GM23338 (cell line): ENCODE measurements around the gene PLBD1. TPM values are rescaled to one million over a fixed set of nuclear protein-coding genes. Genes with fewer than 3 reads are reported as not detected.

Experiments
- ATAC-seq: fragments of 200-7000 bp; cut with Tn5 transposase; 3 replicates; pipeline ENCODE4 v1.9.1; 2020
- DNase-seq: peaks from one replicate; pipeline ENCODE4 v3.0.0-alpha.2; 2015; ENCODE audit warnings: low spot score
- H2AFZ ChIP-seq: fragments of 200-600 bp; sonication (generic); 2 replicates; pipeline ENCODE4 v1.8.0; 2016; ENCODE audit warnings: antibody characterized with exemption, mild to moderate bottlenecking, moderate library complexity
- H3F3A ChIP-seq: fragments of 200-600 bp; sonication (generic); replicated peaks from 2 replicates; pipeline ENCODE4 v1.8.0; 2017; ENCODE audit warnings: antibody characterized with exemption, mixed run types, low read depth
- H3K27ac ChIP-seq: fragments of 200-600 bp; sonication (generic); 2 replicates; pipeline ENCODE4 v1.6.1; 2016; ENCODE audit warnings: low read depth
- H3K27me3 ChIP-seq: fragments of 200-600 bp; sonication (generic); 2 replicates; pipeline ENCODE4 v1.8.0; 2016; ENCODE audit warnings: mild to moderate bottlenecking, mixed run types, moderate library complexity; ENCODE audit not compliant: insufficient read depth
- H3K36me3 ChIP-seq: fragments of 200-600 bp; sonication (generic); 2 replicates; pipeline ENCODE4 v1.8.0; 2016; ENCODE audit warnings: mild to moderate bottlenecking; ENCODE audit not compliant: insufficient read depth
- H3K4me1 ChIP-seq: fragments of 200-600 bp; sonication (generic); 2 replicates; pipeline ENCODE4 v1.8.0; 2016; ENCODE audit warnings: mild to moderate bottlenecking, moderate library complexity; ENCODE audit not compliant: insufficient read depth
- H3K4me2 ChIP-seq: fragments of 200-600 bp; sonication (generic); 2 replicates; pipeline ENCODE4 v1.7.1; 2017; ENCODE audit warnings: mixed run types
- H3K4me3 ChIP-seq: fragments of 200-600 bp; sonication (generic); 2 replicates; pipeline ENCODE4 v1.6.1; 2016; ENCODE audit warnings: mixed run types
- H3K79me2 ChIP-seq: fragments of 200-600 bp; sonication (generic); replicated peaks from 2 replicates; pipeline ENCODE4 v1.8.0; 2017; ENCODE audit warnings: mild to moderate bottlenecking; ENCODE audit not compliant: insufficient read depth
- H3K9me2 ChIP-seq: fragments of 200-600 bp; sonication (generic); 2 replicates; pipeline ENCODE4 v1.8.0; 2017; ENCODE audit not compliant: insufficient read depth
- H4K20me1 ChIP-seq: fragments of 200-600 bp; sonication (generic); replicated peaks from 2 replicates; pipeline ENCODE4 v1.8.0; 2017; ENCODE audit warnings: mild to moderate bottlenecking; ENCODE audit not compliant: insufficient read depth
- H3K27ac Mint-ChIP-seq: 2 replicates; pipeline ENCODE4 v1.8.0; 2020; ENCODE audit warnings: inconsistent platforms, mild to moderate bottlenecking, moderate library complexity, mixed read lengths
- H3K27me3 Mint-ChIP-seq: 3 replicates; pipeline ENCODE4 v1.8.0; 2022; ENCODE audit warnings: low read depth, mild to moderate bottlenecking, moderate library complexity, mixed read lengths, inconsistent platforms; ENCODE audit not compliant: insufficient read depth, poor library complexity
- H3K36me3 Mint-ChIP-seq: 3 replicates; pipeline ENCODE4 v1.8.0; 2021; ENCODE audit warnings: low read depth, mild to moderate bottlenecking, inconsistent platforms, moderate library complexity, mixed read lengths
- H3K4me1 Mint-ChIP-seq: 3 replicates; pipeline ENCODE4 v1.8.0; 2020; ENCODE audit warnings: mild to moderate bottlenecking, inconsistent platforms, mixed read lengths
- H3K4me3 Mint-ChIP-seq: 3 replicates; pipeline ENCODE4 v1.8.0; 2021; ENCODE audit warnings: moderate library complexity, mild to moderate bottlenecking, inconsistent platforms, mixed read lengths
- H3K9me3 Mint-ChIP-seq: 3 replicates; pipeline ENCODE4 v1.8.0; 2020; ENCODE audit warnings: moderate library complexity, mild to moderate bottlenecking, inconsistent platforms, mixed read lengths
- CREB1 ChIP-seq: fragments of 250-450 bp; sonication (Bioruptor Pico); IDR thresholded peaks from 2 replicates; pipeline ENCODE4 v1.5.0; 2020; ENCODE audit warnings: low read depth, mild to moderate bottlenecking, moderate library complexity
- EZH2 ChIP-seq: fragments of 200-600 bp; sonication (generic); IDR thresholded peaks from one replicate; pipeline ENCODE4 v1.8.0; 2017; ENCODE audit warnings: antibody characterized with exemption, mild to moderate bottlenecking, low read depth; ENCODE audit not compliant: unreplicated experiment
- EZH2phosphoT487 ChIP-seq: fragments of 200-600 bp; sonication (generic); IDR thresholded peaks from one replicate; pipeline ENCODE4 v1.8.1; 2018; ENCODE audit warnings: antibody characterized with exemption; ENCODE audit not compliant: unreplicated experiment
- JUNB ChIP-seq: IDR thresholded peaks from one replicate; pipeline ENCODE4 v1.6.1; 2016; ENCODE audit warnings: antibody characterized with exemption; ENCODE audit not compliant: unreplicated experiment
- NANOG ChIP-seq: IDR thresholded peaks from 2 replicates; pipeline ENCODE4 v1.6.1; 2016; ENCODE audit warnings: antibody characterized with exemption, borderline replicate concordance
- POLR2AphosphoS5 ChIP-seq: IDR thresholded peaks from 2 replicates; pipeline ENCODE4 v1.6.1; 2016; ENCODE audit warnings: antibody characterized with exemption, low read depth
- STAT1 ChIP-seq: IDR thresholded peaks from one replicate; pipeline ENCODE4 v1.6.1; 2016; ENCODE audit warnings: antibody characterized with exemption; ENCODE audit not compliant: unreplicated experiment
- ZNF114 ChIP-seq: fragments of 250-450 bp; sonication (Bioruptor Pico); IDR thresholded peaks from 2 replicates; pipeline ENCODE4 v1.5.0; 2020; ENCODE audit warnings: mild to moderate bottlenecking, moderate library complexity
- ZNF331 ChIP-seq: fragments of 250-450 bp; sonication (Bioruptor Pico); IDR thresholded peaks from 2 replicates; pipeline ENCODE4 v1.5.0; 2020; ENCODE audit warnings: low read depth, mild to moderate bottlenecking, moderate library complexity
- polyA plus RNA-seq: library from polyadenylated mRNA; unstranded; fragments of >200 nt; fragmentation: Nextera tagmentation; extraction: Ambion mirVana; gene quantifications from 2 replicates; pipeline ENCODE4 v1.2.1, GENCODE V29; 2016
- total RNA-seq: library from RNA; depleted of rRNA; stranded (reverse); fragments of >200 nt; shearing (Covaris generic); gene quantifications from 2 replicates; pipeline ENCODE4 v1.2.3, GENCODE V29; 2014
- TF ChIP-seq, protein P1 (sequence below): fragments of 250-450 bp; sonication (Bioruptor Pico); IDR thresholded peaks from 2 replicates; pipeline ENCODE4 v1.5.0; 2020; ENCODE audit warnings: mild to moderate bottlenecking, moderate library complexity
- TF ChIP-seq, protein P2 (sequence below): IDR thresholded peaks from 2 replicates; pipeline ENCODE4 v1.6.1; 2016; ENCODE audit warnings: antibody characterized with exemption
- TF ChIP-seq, protein P3 (sequence below), 2 experiments: fragments of 200-600 bp in 1 of 2; sonication (generic) in 1 of 2; conservative IDR thresholded peaks; 2 replicates each; pipeline versions ENCODE4 v1.5.1 to v1.6.1; 2016 to 2017; ENCODE audit warnings: antibody characterized with exemption in 2 of 2, low read depth in 2 of 2, mild to moderate bottlenecking in 2 of 2, moderate library complexity in 1 of 2

PLBD1 gene
- total and polyA plus RNA-seq, 2 experiments from 2014 or later, result 10.2 to 16.3 TPM

DNA sequence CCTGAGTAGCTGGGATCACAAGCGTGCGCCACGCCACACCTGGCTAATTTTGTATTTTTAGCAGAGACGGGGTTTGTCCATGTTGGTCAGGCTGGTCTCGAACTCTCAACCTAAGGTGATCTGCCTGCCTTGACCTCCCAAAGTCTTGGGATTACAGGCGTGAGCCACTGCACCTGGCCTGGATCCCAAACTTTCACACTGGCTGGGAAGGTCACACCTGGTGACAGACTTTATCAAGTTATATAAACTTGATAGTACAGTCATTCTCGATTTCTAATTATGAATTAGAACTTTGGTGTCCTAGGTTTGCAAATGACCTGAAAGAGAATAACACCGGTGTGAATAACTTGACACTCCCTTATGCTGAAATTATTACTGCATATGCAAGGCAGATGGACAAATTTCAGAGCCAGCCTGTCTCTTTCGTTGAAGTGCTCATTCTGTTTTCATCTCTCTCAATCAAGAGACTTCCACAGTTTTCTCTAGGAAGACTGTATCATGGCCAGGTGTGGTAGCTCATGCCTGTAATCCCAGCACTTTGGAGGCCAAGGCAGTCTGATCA lies 5.9 kb downstream of the PLBD1 start (continued):
- TF ChIP-seq, protein P1, sequence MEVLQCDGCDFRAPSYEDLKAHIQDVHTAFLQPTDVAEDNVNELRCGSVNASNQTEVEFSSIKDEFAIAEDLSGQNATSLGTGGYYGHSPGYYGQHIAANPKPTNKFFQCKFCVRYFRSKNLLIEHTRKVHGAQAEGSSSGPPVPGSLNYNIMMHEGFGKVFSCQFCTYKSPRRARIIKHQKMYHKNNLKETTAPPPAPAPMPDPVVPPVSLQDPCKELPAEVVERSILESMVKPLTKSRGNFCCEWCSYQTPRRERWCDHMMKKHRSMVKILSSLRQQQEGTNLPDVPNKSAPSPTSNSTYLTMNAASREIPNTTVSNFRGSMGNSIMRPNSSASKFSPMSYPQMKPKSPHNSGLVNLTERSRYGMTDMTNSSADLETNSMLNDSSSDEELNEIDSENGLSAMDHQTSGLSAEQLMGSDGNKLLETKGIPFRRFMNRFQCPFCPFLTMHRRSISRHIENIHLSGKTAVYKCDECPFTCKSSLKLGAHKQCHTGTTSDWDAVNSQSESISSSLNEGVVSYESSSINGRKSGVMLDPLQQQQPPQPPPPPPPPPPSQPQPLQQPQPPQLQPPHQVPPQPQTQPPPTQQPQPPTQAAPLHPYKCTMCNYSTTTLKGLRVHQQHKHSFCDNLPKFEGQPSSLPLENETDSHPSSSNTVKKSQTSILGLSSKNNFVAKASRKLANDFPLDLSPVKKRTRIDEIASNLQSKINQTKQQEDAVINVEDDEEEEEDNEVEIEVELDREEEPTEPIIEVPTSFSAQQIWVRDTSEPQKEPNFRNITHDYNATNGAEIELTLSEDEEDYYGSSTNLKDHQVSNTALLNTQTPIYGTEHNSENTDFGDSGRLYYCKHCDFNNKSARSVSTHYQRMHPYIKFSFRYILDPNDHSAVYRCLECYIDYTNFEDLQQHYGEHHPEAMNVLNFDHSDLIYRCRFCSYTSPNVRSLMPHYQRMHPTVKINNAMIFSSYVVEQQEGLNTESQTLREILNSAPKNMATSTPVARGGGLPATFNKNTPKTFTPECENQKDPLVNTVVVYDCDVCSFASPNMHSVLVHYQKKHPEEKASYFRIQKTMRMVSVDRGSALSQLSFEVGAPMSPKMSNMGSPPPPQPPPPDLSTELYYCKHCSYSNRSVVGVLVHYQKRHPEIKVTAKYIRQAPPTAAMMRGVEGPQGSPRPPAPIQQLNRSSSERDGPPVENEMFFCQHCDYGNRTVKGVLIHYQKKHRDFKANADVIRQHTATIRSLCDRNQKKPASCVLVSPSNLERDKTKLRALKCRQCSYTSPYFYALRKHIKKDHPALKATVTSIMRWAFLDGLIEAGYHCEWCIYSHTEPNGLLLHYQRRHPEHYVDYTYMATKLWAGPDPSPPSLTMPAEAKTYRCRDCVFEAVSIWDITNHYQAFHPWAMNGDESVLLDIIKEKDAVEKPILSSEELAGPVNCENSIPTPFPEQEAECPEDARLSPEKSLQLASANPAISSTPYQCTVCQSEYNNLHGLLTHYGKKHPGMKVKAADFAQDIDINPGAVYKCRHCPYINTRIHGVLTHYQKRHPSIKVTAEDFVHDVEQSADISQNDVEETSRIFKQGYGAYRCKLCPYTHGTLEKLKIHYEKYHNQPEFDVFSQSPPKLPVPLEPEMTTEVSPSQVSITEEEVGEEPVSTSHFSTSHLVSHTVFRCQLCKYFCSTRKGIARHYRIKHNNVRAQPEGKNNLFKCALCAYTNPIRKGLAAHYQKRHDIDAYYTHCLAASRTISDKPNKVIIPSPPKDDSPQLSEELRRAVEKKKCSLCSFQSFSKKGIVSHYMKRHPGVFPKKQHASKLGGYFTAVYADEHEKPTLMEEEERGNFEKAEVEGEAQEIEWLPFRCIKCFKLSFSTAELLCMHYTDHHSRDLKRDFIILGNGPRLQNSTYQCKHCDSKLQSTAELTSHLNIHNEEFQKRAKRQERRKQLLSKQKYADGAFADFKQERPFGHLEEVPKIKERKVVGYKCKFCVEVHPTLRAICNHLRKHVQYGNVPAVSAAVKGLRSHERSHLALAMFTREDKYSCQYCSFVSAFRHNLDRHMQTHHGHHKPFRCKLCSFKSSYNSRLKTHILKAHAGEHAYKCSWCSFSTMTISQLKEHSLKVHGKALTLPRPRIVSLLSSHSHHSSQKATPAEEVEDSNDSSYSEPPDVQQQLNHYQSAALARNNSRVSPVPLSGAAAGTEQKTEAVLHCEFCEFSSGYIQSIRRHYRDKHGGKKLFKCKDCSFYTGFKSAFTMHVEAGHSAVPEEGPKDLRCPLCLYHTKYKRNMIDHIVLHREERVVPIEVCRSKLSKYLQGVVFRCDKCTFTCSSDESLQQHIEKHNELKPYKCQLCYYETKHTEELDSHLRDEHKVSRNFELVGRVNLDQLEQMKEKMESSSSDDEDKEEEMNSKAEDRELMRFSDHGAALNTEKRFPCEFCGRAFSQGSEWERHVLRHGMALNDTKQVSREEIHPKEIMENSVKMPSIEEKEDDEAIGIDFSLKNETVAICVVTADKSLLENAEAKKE, result no peak
- TF ChIP-seq NANOG (no peak), ZNF114 (CRISPR knock-in tag) (no peak), JUNB (no peak), STAT1 (no peak)

DNA sequence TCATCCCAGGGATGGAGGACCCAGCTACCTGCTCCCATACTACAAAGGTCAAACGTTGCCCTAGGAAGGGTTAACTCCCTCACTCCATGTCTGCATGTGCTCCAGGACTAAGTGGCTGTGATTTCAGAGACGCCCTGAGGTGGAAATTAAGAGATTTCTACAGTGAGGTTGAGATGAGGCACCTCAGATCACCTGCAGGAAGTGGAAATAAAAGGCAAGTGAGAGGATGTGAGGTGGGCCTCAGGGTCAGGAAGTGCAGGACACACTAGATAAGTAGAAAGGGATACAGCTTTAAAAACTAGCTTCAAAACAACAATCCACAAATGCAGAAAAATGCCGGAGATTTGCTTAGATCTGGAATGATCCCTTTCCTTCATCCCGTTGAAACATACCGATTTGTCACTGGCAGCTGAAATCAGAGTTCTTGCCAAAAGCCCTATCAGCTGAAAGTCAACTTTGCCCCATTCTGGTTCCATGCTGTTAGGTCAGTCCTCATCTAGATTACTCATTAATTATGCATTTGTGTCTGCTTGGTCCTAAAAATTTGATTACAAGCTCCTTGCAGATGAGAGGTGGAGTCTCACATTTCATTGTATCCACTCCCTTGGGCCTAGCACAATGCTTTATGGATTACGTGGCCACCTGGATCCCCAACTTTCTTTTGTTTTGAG lies 6.6 kb downstream of the PLBD1 start:
- Histone ChIP-seq H3K79me2 (no peaks in the 10 kb centered on the region), H3K4me1 (no peaks in the 10 kb centered on the region), H2AFZ (no peak overlapping the region), H3K27ac (no peak overlapping the region), H4K20me1 (no peaks in the 10 kb centered on the region; the same call in 1 of the 2 replicates), H3K4me2 (no peak overlapping the region), H3K4me3 (no peak overlapping the region), H3K36me3 (no peaks in the 10 kb centered on the region), H3F3A (no peaks in the 10 kb centered on the region), H3K9me2 (0 out of 2 replicates have a peak, but pooled peaks cover 7% of the 10 kb centered on the region), H3K27me3 (no peaks in the 10 kb centered on the region)
- ATAC-seq, result no peak
- Mint-ChIP-seq H3K27ac (no peak overlapping the region), H3K27me3 (peaks cover 7% of the 10 kb centered on the region), H3K36me3 (no peaks in the 10 kb centered on the region), H3K4me1 (peaks cover 6% of the 10 kb centered on the region; the same call in 2 of the 3 replicates), H3K9me3 (no peaks in the 10 kb centered on the region; the same call in 2 of the 3 replicates), H3K4me3 (no peak overlapping the region)
- DNase-seq, result no peak
- TF ChIP-seq, protein P2, sequence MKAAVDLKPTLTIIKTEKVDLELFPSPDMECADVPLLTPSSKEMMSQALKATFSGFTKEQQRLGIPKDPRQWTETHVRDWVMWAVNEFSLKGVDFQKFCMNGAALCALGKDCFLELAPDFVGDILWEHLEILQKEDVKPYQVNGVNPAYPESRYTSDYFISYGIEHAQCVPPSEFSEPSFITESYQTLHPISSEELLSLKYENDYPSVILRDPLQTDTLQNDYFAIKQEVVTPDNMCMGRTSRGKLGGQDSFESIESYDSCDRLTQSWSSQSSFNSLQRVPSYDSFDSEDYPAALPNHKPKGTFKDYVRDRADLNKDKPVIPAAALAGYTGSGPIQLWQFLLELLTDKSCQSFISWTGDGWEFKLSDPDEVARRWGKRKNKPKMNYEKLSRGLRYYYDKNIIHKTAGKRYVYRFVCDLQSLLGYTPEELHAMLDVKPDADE, result no peak
- TF ChIP-seq ZNF331, result no peak
- no peak for TF ChIP-seq STAT1
- TF ChIP-seq, protein P3, sequence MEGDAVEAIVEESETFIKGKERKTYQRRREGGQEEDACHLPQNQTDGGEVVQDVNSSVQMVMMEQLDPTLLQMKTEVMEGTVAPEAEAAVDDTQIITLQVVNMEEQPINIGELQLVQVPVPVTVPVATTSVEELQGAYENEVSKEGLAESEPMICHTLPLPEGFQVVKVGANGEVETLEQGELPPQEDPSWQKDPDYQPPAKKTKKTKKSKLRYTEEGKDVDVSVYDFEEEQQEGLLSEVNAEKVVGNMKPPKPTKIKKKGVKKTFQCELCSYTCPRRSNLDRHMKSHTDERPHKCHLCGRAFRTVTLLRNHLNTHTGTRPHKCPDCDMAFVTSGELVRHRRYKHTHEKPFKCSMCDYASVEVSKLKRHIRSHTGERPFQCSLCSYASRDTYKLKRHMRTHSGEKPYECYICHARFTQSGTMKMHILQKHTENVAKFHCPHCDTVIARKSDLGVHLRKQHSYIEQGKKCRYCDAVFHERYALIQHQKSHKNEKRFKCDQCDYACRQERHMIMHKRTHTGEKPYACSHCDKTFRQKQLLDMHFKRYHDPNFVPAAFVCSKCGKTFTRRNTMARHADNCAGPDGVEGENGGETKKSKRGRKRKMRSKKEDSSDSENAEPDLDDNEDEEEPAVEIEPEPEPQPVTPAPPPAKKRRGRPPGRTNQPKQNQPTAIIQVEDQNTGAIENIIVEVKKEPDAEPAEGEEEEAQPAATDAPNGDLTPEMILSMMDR (conservative IDR thresholded peaks at IDR 0.05; ENCODE audit: low read depth in 2 of 2), result no peak
- TF ChIP-seq CREB1 (CRISPR knock-in tag), result no peak
- no peak for TF ChIP-seq POLR2AphosphoS5
- TF ChIP-seq EZH2, result no peak
- TF ChIP-seq ZNF114 (CRISPR knock-in tag), result no peak
- TF ChIP-seq NANOG, result no peak
- no peak for TF ChIP-seq EZH2phosphoT487
